GM12891 (cell line): ENCODE measurements around the gene MYL7.

Source experiments
- PAX5 ChIP-seq: IDR thresholded peaks from 2 replicates; pipeline ENCODE4 v1.6.1; 2011; ENCODE audit warnings: low read length, moderate library complexity, mild to moderate bottlenecking; ENCODE audit not compliant: insufficient read depth, severe bottlenecking
- POLR2A ChIP-seq: IDR thresholded peaks from 2 replicates; pipeline ENCODE4 v1.6.1; 2011; ENCODE audit warnings: low read depth, low read length, control low read depth
- TAF1 ChIP-seq: IDR thresholded peaks from 2 replicates; pipeline ENCODE4 v1.6.1; 2011; ENCODE audit warnings: low read depth, low read length, control low read depth

GRCh38 chr7:44183386-44183785 lies 42.3 kb upstream of the MYL7 start:
- no peak for TF ChIP-seq PAX5
- no peak for TF ChIP-seq POLR2A
- no peak for TF ChIP-seq TAF1
